Measurements from ENCODE around the gene POU6F2. TPM values are rescaled to one million over a fixed set of nuclear protein-coding genes. Genes with fewer than 3 reads are reported as not detected.

POU6F2 gene
- total RNA-seq, 2 donors from 2014 or later, result 5.2 to 6.3 TPM

- no peaks in the 10 kb centered on the region for H3K27me3 ChIP-seq
- intact Hi-C loops (cut with DNase I), result no loop called here
- no peak overlapping the region for H3K27ac ChIP-seq
- H3K4me3 ChIP-seq, result no peak overlapping the region
- H3K36me3 ChIP-seq (replicated peaks in 1 of 2; ENCODE audit: insufficient read depth in 1 of 2, low read depth in 2 of 2), result no peaks in the 10 kb centered on the region
- H3K4me1 ChIP-seq, result no peaks in the 10 kb centered on the region
- ATAC-seq (no peak), DNase-seq (no peak)
- 80 to 88% methylated on average over 6 of the region's 6 CpGs for WGBS, 2 donors
- H3K9me3 ChIP-seq, result no peaks in the 10 kb centered on the region
- TF ChIP-seq, protein P1, sequence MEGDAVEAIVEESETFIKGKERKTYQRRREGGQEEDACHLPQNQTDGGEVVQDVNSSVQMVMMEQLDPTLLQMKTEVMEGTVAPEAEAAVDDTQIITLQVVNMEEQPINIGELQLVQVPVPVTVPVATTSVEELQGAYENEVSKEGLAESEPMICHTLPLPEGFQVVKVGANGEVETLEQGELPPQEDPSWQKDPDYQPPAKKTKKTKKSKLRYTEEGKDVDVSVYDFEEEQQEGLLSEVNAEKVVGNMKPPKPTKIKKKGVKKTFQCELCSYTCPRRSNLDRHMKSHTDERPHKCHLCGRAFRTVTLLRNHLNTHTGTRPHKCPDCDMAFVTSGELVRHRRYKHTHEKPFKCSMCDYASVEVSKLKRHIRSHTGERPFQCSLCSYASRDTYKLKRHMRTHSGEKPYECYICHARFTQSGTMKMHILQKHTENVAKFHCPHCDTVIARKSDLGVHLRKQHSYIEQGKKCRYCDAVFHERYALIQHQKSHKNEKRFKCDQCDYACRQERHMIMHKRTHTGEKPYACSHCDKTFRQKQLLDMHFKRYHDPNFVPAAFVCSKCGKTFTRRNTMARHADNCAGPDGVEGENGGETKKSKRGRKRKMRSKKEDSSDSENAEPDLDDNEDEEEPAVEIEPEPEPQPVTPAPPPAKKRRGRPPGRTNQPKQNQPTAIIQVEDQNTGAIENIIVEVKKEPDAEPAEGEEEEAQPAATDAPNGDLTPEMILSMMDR (IDR thresholded peaks at IDR 0.05), result no peak
- TF ChIP-seq POLR2A (IDR thresholded peaks at IDR 0.05), result no peak
Observed at GRCh38 chr7:39430441-39430840, 452.7 kb downstream of the POU6F2 start.

DNA sequence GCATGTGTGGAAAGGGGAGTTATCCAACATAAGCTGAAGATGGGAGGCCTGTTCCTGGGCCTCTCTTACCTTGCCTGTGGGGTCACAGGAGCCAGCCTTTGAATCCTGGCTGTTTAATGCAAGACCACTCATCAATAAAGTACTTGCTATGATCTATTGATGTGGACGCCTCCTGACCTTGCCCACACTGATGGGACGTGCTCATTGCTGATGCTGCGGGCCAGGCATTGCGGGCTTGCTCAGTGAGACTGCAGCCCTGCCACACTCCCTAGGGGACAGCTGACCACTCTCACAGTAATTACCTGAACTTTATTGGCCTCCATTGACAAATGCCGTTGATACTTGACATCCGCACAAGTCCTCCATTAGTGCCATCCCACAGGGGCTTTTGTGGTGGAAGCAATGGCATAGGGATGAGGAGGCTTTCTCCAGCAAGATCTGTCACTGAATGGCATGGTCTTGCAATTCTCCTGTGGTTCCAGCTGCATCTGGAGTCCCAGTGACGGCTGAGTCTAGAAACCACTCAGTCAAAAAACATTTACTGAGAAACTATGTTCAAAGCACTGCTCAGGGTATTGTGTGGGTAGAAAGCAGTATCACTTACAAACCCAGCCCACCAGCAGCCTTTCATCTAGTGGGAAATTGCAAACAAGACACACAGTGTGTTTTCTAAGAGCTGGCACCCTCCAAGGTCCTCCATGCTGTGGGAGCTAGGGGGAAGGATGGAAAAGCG, 453.4 kb downstream of the POU6F2 start:
- no peak overlapping the region for H3K27ac ChIP-seq
- intact Hi-C loops (cut with DNase I), result no loop called here
- H3K4me1 ChIP-seq, result no peaks in the 10 kb centered on the region
- H3K27me3 ChIP-seq, result no peaks in the 10 kb centered on the region
- DNase-seq (no peak), ATAC-seq (no peak)
- TF ChIP-seq, protein P1 (IDR thresholded peaks at IDR 0.05), result no peak
- no peak for TF ChIP-seq POLR2A (IDR thresholded peaks at IDR 0.05)
- no peaks in the 10 kb centered on the region for H3K9me3 ChIP-seq
- no peak overlapping the region for H3K4me3 ChIP-seq
- no peaks in the 10 kb centered on the region for H3K36me3 ChIP-seq (replicated peaks in 1 of 2; ENCODE audit: insufficient read depth in 1 of 2, low read depth in 2 of 2)
- 78 to 84% methylated on average over 7 to 8 of the region's 8 CpGs for WGBS, 2 donors

GRCh38 chr7:39432368-39432767, 454.7 kb downstream of the POU6F2 start:
- no peak for DNase-seq
- Histone ChIP-seq H3K27me3 (no peaks in the 10 kb centered on the region), H3K4me1 (no peaks in the 10 kb centered on the region), H3K36me3 (replicated peaks in 1 of 2; ENCODE audit: insufficient read depth in 1 of 2, low read depth in 2 of 2) (no peaks in the 10 kb centered on the region), H3K27ac (no peak overlapping the region), H3K9me3 (no peaks in the 10 kb centered on the region), H3K4me3 (no peak overlapping the region)
- TF ChIP-seq, protein P1 (IDR thresholded peaks at IDR 0.05), result no peak
- no peak for TF ChIP-seq POLR2A (IDR thresholded peaks at IDR 0.05)
- intact Hi-C loops (cut with DNase I), result no loop called here
- ATAC-seq, result no peak
- WGBS, 2 donors, result 24 to 54% methylated on average over 3 of the region's 3 CpGs

- H3K27me3 ChIP-seq, result no peaks in the 10 kb centered on the region
- ATAC-seq (no peak), DNase-seq (no peak)
- intact Hi-C loops (cut with DNase I), result no loop called here
- H3K27ac ChIP-seq, result no peak overlapping the region
- H3K4me1 ChIP-seq, result no peaks in the 10 kb centered on the region
- TF ChIP-seq, protein P1 (IDR thresholded peaks at IDR 0.05), result no peak
- TF ChIP-seq POLR2A (IDR thresholded peaks at IDR 0.05), result no peak
- WGBS, 2 donors, result 69 to 71% methylated on average over 11 to 13 of the region's 13 CpGs
- H3K36me3 ChIP-seq (replicated peaks in 1 of 2; ENCODE audit: insufficient read depth in 1 of 2, low read depth in 2 of 2), result no peaks in the 10 kb centered on the region
- no peaks in the 10 kb centered on the region for H3K9me3 ChIP-seq
- no peak overlapping the region for H3K4me3 ChIP-seq
Observed at GRCh38 chr7:39432807-39433416, 455.2 kb downstream of the POU6F2 start.

Measured in body of pancreas (tissue), 4 donors.